Activated naive CD8-positive, alpha-beta T cell treated with anti-CD3 and anti-CD28 coated beads, Interleukin-2, amount 50 U/mL, for 24 hours (primary cell): ENCODE results near the gene UQCR11.
A peak's percentile ranks its signal among the peaks of the same experiment; 100 is the strongest.

Source experiments
- ATAC-seq: fragments of 150-1000 bp; cut with Tn5 transposase; one replicate; pipeline ENCODE4 v1.10.0; 2021
- DNase-seq: peaks from one replicate; pipeline ENCODE4 v3.0.0; 2021
- H3K27ac Mint-ChIP-seq: one replicate; pipeline ENCODE4 v1.8.0; 2021; ENCODE audit warnings: mild to moderate bottlenecking, mixed read lengths
- H3K27me3 Mint-ChIP-seq: one replicate; pipeline ENCODE4 v1.8.0; 2021; ENCODE audit warnings: mixed read lengths
- H3K36me3 Mint-ChIP-seq: one replicate; pipeline ENCODE4 v1.8.0; 2021; ENCODE audit warnings: low read depth, mixed read lengths
- H3K4me1 Mint-ChIP-seq: one replicate; pipeline ENCODE4 v1.8.0; 2021; ENCODE audit warnings: mixed read lengths
- H3K4me3 Mint-ChIP-seq: one replicate; pipeline ENCODE4 v1.8.0; 2021; ENCODE audit warnings: mild to moderate bottlenecking, moderate library complexity, mixed read lengths
- H3K9me3 Mint-ChIP-seq: one replicate; pipeline ENCODE4 v1.8.0; 2021; ENCODE audit warnings: mixed read lengths

The UQCR11 gene

GRCh38 chr19:1615156-1615765, 10.0 kb upstream of the UQCR11 start:
- Mint-ChIP-seq H3K36me3 (peaks cover 25% of the 10 kb centered on the region), H3K4me1 (peaks cover 31% of the 10 kb centered on the region), H3K27ac (peak overlapping the region; percentile 39), H3K27me3 (no peaks in the 10 kb centered on the region), H3K4me3 (no peak overlapping the region), H3K9me3 (no peaks in the 10 kb centered on the region)
- no peak for ATAC-seq
- DNase-seq: no peak

- ATAC-seq (no peak), DNase-seq (no peak)
- Mint-ChIP-seq H3K27me3 (no peaks in the 10 kb centered on the region), H3K27ac (no peak overlapping the region), H3K4me1 (peaks cover 41% of the 10 kb centered on the region), H3K9me3 (no peaks in the 10 kb centered on the region), H3K36me3 (peaks cover 23% of the 10 kb centered on the region), H3K4me3 (no peak overlapping the region)
Measured at GRCh38 chr19:1613808-1614570, 8.7 kb upstream of the UQCR11 start.

- DNase-seq (no peak), ATAC-seq (no peak)
- Mint-ChIP-seq H3K4me1 (peaks cover 42% of the 10 kb centered on the region), H3K4me3 (no peak overlapping the region), H3K27ac (no peak overlapping the region), H3K36me3 (peaks cover 22% of the 10 kb centered on the region), H3K9me3 (no peaks in the 10 kb centered on the region), H3K27me3 (no peaks in the 10 kb centered on the region)
Measured at GRCh38 chr19:1613146-1613545, 7.9 kb upstream of the UQCR11 start.

- no peaks in the 10 kb centered on the region for H3K9me3 Mint-ChIP-seq
- H3K4me3 Mint-ChIP-seq: no peak overlapping the region
- ATAC-seq (no peak), DNase-seq (no peak)
- H3K4me1 Mint-ChIP-seq: peaks cover 38% of the 10 kb centered on the region
- H3K27me3 Mint-ChIP-seq: no peaks in the 10 kb centered on the region
- H3K27ac Mint-ChIP-seq: no peak overlapping the region
- H3K36me3 Mint-ChIP-seq: peaks cover 20% of the 10 kb centered on the region
Measured at GRCh38 chr19:1612114-1613086, 7.1 kb upstream of the UQCR11 start.

- no peak for ATAC-seq
- H3K27ac Mint-ChIP-seq: no peak overlapping the region
- peaks cover 32% of the 10 kb centered on the region for H3K4me1 Mint-ChIP-seq
Measured at GRCh38 chr19:1611353-1611752, 6.1 kb upstream of the UQCR11 start.

GRCh38 chr19:1610579-1610978, 5.3 kb upstream of the UQCR11 start:
- Mint-ChIP-seq H3K27me3 (no peaks in the 10 kb centered on the region), H3K36me3 (peaks cover 13% of the 10 kb centered on the region), H3K9me3 (no peaks in the 10 kb centered on the region), H3K4me3 (no peak overlapping the region), H3K4me1 (peaks cover 39% of the 10 kb centered on the region), H3K27ac (no peak overlapping the region)
- DNase-seq: peak; percentile 43
- ATAC-seq: no peak

More at GRCh38 chr19:1611353-1611752, 6.1 kb upstream of the UQCR11 start:
- no peaks in the 10 kb centered on the region for H3K27me3 Mint-ChIP-seq
- no peak overlapping the region for H3K4me3 Mint-ChIP-seq
- peaks cover 18% of the 10 kb centered on the region for H3K36me3 Mint-ChIP-seq
- no peak for DNase-seq
- H3K9me3 Mint-ChIP-seq: no peaks in the 10 kb centered on the region

GRCh38 chr19:1609680-1610474, 4.6 kb upstream of the UQCR11 start:
- Mint-ChIP-seq H3K4me3 (no peak overlapping the region), H3K27me3 (no peaks in the 10 kb centered on the region), H3K36me3 (peaks cover 11% of the 10 kb centered on the region), H3K9me3 (no peaks in the 10 kb centered on the region), H3K4me1 (peaks cover 40% of the 10 kb centered on the region), H3K27ac (no peak overlapping the region)
- ATAC-seq (no peak), DNase-seq (no peak)

GRCh38 chr19:1609103-1609396, 3.8 kb upstream of the UQCR11 start:
- H3K27me3 Mint-ChIP-seq: no peaks in the 10 kb centered on the region
- H3K4me3 Mint-ChIP-seq: no peak overlapping the region
- H3K27ac Mint-ChIP-seq: no peak overlapping the region
- H3K36me3 Mint-ChIP-seq: peaks cover 6% of the 10 kb centered on the region
- peaks cover 46% of the 10 kb centered on the region for H3K4me1 Mint-ChIP-seq
- H3K9me3 Mint-ChIP-seq: no peaks in the 10 kb centered on the region
- no peak for DNase-seq
- ATAC-seq: no peak

GRCh38 chr19:1608359-1609102, 3.3 kb upstream of the UQCR11 start:
- ATAC-seq (no peak), DNase-seq (no peak)
- Mint-ChIP-seq H3K27ac (no peak overlapping the region), H3K36me3 (peaks cover 6% of the 10 kb centered on the region), H3K27me3 (no peaks in the 10 kb centered on the region), H3K9me3 (no peaks in the 10 kb centered on the region), H3K4me1 (peaks cover 51% of the 10 kb centered on the region), H3K4me3 (no peak overlapping the region)

- Mint-ChIP-seq H3K9me3 (no peaks in the 10 kb centered on the region), H3K36me3 (peaks cover 14% of the 10 kb centered on the region), H3K27me3 (no peaks in the 10 kb centered on the region), H3K27ac (peak overlapping the region; percentile 98), H3K4me3 (peak overlapping the region; percentile 88), H3K4me1 (peaks cover 64% of the 10 kb centered on the region)
- ATAC-seq (peak; percentile 4), DNase-seq (no peak)
Measured at GRCh38 chr19:1606138-1606651, 933 bp upstream of the UQCR11 start.

GRCh38 chr19:1602091-1602707, 3.1 kb downstream of the UQCR11 start:
- H3K9me3 Mint-ChIP-seq: no peaks in the 10 kb centered on the region
- no peak overlapping the region for H3K27ac Mint-ChIP-seq
- ATAC-seq (no peak), DNase-seq (no peak)
- peaks cover 41% of the 10 kb centered on the region for H3K4me1 Mint-ChIP-seq
- H3K36me3 Mint-ChIP-seq: peaks cover 22% of the 10 kb centered on the region
- H3K27me3 Mint-ChIP-seq: no peaks in the 10 kb centered on the region
- H3K4me3 Mint-ChIP-seq: no peak overlapping the region

GRCh38 chr19:1601613-1602064, 3.6 kb downstream of the UQCR11 start:
- no peak for ATAC-seq
- H3K4me3 Mint-ChIP-seq: no peak overlapping the region

GRCh38 chr19:1599460-1599846, 5.8 kb downstream of the UQCR11 start:
- Mint-ChIP-seq H3K36me3 (peaks cover 26% of the 10 kb centered on the region), H3K4me3 (no peak overlapping the region), H3K9me3 (no peaks in the 10 kb centered on the region), H3K27me3 (no peaks in the 10 kb centered on the region), H3K27ac (no peak overlapping the region), H3K4me1 (peaks cover 26% of the 10 kb centered on the region)
- ATAC-seq (no peak), DNase-seq (no peak)

More at GRCh38 chr19:1601613-1602064, 3.6 kb downstream of the UQCR11 start:
- peaks cover 38% of the 10 kb centered on the region for H3K4me1 Mint-ChIP-seq
- H3K27ac Mint-ChIP-seq: peak overlapping the region; percentile 56
- no peaks in the 10 kb centered on the region for H3K27me3 Mint-ChIP-seq
- H3K36me3 Mint-ChIP-seq: peaks cover 23% of the 10 kb centered on the region
- no peaks in the 10 kb centered on the region for H3K9me3 Mint-ChIP-seq
- DNase-seq: no peak
